Anterior cingulate cortex (tissue), 58 donors: ENCODE measurements around the gene MEAK7.

ENCODE experiments used
- DNase-seq, 58 donors: peaks; one replicate each; lab custom pipeline; 2025; lab: John Stamatoyannopoulos, UW

MEAK7 gene

DNA sequence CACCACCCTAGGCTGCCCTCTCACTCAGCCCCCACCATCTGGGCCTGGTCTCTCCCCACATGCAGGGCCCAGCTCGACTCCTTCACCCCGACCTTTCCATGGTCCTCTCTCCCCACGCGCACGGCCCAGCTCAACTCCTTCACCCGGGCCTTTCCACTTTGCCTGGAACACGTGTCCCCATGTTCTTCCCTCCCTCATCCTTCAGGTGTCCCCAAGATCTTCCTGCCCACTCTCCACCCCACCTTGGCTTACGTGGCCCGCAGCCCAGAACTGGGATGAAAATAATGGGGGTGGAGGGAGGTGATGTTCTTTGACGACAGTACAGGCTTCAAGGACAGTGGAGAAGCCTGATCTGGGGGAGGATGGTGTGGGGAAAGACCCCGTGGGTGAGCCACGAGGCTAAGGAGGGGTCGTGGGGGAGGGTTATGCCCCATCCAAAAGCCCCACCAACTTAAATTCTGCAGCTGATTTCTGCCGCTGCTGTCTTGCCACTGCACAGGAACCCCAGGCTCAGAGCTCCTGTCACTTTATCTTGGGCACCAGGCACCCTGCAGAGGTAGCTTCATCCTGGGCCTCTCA, 9.9 kb upstream of the MEAK7 start:
- DNase-seq, result no peak

DNA sequence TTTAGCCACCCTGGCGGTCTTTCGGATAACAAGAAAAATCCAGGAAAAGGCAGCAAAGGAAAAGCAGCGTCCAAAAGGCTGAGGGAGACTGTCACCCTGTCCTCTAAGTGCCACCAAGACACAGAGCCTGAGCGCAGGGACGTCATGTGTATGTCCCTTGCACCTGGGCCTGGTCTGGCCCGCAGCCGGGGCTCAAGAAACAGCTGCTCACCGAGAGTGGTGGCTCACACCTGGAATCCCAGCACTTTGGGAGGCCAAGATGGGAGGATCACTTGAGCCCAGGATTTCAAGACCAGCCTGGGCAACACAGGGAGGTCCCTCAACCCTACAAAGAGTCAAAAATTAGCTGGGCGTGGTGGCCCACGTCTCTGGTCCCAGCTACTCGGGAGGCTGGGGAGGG, 9.2 kb upstream of the MEAK7 start:
- DNase-seq, result no peak

DNA sequence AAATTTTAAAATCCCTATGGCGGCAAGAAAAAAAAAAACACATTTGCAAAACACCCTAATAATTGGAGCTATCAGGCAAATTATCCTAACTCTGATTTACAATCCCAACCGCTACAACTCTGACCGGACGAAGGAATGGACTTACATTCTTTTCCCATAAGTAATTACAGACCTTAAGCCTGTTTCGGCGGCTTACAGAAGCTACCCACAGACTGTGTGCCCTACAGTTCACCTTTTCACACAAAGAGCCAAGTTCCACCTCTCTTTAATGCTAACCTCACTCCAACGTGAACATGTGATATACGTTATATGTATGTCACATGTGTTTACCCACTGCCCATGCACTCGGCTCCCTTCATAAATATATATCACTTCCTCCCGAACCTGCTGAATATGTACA, 8.7 kb upstream of the MEAK7 start:
- no peak for DNase-seq

DNA sequence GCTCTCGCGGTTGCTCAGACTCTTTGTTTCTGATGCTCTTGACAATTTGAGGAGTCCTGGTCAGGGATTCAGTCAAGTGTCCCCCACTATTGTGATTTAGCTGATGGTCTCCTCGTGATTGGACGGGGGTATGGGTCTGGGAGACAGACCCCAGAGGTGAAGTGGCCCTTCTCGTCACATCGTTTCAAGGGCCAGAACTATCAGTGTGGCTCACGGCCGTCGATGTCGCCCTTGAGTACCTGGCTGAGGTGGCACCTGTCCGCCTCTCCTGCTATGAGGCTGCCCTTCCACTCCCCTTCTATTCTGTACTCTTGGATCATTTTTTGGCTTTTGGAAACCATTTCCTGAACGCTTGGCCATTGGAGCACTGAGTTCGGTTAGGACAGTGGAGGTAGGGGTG, 7.4 kb upstream of the MEAK7 start:
- DNase-seq, result no peak

DNA sequence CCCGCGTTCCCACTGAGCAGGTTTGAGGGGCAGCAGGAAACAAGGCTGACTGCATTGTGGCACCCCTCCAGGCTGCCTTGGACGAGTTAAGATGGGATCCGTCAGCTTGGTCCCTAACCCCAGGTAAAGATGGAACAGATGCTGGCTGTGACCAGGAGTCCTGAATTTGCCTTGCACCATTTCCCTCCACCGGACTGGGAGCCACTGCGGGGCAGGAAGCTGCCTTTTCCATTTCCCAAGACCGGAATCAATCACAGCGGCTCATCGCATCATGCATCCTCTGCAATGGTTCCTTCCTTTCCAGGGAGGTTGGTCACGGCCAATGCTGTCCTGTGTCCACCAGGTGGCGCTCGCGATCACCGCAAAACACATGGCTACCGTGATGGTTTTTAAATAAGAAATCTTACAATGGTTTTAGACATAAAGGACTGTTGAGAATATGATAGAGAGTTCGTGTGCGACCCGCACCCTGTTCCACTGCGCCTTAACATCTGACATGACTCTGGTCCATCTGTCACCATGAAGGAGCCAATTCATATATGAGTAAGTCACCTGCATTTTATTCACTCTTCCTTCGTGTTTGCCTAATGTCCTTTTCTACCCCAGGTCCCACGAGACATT, 6.8 kb upstream of the MEAK7 start:
- peak in 57 of 58 donors; percentile 25 to 91 (median 70) for DNase-seq

DNA sequence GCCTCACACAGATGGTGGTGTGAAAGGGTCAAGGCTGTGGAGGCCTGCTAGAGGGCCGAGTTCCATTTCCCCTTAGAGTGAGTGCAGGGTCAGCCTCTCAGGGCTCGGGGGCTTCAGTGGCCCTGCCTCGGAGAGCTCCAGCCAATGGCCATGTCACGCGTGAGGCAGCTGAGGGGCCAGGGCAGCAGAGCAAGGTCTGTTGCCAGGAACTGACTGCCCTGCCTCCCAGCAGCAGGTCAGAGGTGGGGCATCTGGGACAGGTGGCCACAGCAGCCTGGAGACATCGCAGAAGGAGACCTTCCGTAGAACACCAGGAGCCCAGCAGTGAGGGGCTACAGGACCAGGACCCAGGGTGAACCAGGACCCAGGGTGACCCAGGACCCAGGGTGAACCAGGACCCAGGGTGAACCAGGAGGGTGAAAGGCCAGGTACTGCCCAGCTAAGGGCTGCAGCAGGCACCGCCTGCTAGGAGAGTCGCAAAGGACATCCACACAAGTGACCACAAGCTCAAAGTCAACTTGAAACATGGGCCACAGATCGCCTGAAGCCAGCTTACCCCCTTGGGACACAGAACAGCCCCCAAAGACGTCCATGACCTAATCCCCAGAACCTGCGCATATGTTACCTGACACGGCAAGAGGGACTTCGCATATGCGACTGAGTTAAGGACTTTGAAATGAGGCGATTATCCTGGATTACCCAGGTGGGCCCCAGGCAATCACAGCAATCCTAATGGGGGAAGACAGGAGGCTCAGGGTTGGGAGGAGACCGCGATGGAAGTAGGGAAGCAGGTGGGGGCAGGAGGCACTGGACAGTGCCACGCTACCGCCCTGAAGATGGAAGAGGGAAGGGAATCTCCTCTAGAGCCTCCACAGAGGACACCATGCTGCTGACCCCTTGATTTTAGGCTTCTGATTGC, 4.8 kb upstream of the MEAK7 start:
- DNase-seq, result no peak

DNA sequence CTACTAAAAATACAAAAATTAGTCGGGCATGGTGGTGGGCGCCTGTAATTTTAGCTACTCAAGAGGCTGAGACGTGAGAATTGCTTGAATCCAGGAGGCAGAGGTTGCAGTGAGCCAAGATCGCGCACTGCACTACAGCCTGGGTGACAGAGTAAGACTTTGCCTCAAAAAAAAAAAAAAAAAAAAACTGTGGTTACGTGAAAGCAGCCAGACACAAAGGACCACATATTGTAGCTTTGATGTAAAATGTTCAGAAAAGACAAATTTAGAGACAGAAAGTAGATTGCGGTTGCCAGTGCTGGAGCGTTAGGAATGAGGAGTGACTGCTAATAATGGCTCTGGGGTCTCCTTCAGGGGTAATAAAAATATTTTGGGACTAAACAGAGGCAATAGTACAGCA, 4.0 kb upstream of the MEAK7 start:
- no peak for DNase-seq

DNA sequence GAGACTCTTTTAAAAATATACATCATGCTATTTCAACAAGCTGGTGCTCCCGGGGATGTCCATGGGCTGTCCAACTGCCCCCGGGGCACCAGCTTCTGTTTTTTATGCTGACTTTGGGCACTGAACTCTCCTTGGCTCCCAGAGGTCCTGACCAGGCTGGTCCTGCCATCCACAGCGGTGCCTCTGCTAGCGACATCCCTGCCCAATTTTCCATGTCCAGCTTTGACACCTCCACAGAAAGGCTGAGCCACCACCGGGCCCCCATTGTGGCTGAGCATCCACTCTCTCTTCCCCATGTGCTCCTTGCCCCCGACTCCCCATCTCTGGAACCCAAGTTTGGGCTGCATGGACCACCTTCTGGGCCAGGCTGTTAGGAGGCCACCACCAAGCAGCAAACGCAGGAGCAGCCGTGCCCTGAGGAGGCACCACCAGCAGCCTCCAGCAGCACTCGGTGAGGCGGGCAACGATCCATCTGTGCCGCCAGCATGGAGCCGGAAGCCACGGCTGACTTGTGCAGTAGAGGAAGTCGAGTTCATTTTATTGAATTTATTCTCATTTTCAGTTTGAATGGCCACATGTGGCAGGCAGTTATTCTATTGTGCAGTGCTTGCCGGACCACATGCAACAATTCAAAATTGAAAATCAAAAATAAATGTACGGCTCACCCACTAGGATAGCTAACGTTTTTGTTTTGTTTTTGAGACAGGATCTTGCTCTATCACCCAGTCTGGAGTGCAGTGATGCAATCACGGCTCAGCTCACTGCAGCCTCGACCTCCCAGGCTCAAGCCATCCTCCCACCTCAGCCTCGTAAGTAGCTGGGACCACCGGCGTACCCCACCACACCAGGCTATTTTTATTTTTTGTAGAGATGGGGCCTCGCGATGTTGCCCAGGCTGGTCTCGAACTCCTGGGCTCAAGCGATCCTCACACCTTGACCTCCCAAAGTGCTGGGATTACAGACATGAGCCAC, 2.8 kb upstream of the MEAK7 start:
- no peak for DNase-seq

DNA sequence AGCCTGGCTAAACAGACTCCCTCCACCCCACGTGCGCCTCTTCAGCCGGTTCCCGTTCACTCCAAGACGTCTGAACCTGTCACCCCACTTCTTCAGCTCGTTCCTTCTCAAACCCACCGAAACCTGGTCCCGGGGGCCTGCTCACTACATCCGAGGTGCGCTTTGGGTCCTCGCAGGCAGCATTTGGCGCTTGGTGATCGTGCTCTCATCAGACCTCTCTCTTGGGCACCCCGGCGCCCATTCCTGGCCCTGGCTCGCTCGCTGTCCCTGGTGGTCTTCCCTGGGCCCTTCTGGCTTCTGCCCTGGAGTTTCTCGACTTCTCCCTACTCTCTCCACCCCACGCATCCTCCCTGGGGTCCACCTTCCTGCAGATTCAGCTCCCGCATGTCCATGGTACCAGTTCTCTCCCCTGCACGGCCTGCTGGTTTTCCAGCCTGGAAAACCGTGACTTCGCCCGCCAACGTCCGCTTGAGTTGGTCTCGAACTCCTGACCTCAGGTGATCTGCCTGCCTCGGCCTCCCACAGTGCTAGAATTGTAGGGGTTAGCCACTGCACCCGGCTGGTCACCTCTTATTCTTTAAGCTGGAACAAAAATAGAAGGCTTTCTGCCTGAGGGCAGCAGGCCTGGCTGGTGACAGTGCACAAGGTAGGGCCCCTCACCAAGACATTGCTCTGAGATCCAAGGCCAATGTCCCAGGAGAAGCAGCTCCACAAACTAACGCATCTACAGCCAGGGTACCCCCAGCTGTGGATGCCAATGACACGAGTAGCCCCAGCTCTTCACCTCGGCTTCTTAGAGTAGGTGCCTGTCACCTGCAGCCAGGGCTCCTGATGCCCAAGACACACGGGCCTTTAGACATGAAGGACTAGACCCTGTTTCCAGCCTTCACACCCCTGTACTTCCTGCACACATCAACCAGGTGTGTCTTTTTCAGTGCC, 1.1 kb upstream of the MEAK7 start:
- DNase-seq, result no peak

DNA sequence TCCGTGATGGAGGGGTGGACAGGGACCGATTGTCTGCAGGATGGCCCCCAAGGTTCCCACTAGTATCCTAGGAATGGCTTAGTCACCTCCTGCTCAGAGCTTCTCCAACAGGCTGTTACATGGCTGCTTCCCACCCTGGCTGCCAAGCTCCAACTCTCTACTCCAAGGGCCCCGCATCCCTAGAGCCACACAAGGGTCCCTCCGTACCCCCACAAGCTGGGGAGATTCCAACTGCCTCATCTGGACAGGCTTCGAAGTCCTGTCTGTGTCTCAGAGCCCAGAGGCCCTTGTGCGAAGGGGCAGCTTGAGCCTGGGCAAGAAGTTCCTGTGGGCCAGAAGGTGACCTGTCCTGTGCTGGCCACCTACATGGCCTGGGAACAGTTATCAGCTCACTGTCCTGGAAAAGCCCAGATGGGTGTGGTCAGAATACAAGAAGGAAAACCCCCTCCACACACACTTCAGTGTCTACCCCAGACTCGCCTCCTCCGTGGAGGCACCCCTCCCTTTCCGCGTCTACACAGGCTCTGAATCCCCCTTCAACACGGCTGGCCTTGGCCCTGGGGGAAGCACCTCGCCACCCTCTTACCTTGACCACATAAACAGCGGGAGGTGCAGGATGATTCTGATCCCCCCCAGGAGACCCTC, 586 bp downstream of the MEAK7 start:
- DNase-seq, result no peak

DNA sequence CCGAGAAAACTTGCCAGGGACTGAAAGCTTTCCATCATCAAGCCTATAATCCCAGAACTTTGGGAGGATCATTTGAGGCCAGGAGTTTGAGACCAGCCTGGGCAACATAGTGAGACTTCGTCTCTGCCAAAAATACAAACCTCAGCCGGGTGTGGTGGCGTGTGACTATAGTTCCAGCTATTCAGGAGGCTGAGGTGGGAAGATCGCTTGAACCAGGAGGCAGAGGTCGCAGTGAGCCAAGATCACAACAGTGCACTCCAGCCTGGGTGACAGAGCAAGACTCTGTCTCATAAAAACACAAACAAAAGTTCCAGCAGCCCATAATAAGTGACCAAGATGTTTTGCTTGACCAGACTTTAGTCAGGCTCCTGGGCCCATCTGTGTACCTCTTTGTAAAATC, 1.9 kb downstream of the MEAK7 start:
- no peak for DNase-seq

DNA sequence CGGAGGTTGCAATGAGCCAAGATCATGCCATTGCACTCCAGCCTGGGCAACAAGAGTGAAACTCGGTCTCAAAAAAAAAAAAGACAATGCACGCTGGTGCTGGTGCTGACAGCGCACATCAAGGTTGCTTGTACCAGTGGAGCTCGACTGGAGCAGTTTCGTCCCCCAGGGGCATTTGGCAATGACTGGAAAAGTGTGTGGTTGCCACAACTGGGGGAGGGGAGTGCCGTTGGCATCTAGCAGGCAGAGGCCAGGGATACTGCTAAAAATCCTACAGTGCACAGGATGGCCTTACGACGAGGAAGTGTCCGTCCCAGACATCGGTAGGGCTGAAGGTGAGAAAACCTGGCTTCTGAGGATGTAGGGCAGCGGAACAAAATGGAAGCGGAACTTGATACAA, 2.4 kb downstream of the MEAK7 start:
- no peak for DNase-seq

DNA sequence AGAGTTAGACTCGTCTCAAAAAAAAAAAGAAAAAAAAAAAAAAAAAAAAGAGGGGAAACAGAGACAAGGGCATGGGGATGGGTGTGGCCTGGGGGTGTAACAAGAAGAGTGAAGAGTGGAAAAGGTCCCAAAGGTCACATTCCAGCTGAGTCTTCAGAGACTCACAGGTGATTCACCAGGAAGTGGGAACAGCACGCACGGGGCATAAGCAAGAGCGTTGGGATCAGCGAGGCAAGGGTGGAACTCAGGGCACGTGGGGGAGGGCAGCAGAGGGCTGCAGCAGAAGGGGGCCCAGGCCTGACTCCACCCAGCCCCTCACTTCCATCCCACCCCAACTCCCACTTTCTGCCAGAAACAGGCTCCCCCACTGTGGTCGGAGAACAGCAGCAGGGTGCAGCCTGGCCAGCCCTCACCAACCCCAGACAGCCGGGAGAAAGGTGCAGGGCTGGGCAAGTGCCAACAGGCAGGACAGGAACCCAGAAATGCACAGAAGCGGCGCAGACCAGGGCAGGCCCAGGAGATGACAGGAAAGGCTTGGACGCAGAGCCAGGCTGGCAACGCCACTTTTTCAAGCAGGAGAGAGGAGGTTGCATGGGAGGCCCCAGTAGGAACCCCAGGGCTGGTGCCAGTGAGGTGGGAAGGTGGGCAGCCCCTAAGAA, 3.3 kb downstream of the MEAK7 start:
- DNase-seq, result no peak

DNA sequence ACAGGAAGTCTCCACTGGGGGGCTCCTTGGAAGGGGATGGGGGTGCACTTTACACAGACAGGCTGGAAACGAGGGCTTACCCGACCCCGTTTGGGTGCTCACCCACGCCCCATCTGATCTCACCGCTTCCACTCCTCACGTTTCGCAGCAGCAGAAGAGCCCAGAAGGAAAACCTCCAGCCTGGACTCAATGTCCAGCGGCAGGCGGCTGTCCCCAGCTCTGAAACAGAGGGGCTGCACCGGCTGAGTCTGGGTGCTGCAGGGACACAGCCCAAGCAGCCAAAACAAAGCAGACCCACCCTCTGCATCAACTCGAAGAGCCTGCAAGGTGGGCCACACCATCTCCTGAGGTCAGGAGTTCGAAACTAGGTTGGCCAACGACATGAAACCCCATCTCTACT, 3.9 kb downstream of the MEAK7 start:
- DNase-seq, result no peak

DNA sequence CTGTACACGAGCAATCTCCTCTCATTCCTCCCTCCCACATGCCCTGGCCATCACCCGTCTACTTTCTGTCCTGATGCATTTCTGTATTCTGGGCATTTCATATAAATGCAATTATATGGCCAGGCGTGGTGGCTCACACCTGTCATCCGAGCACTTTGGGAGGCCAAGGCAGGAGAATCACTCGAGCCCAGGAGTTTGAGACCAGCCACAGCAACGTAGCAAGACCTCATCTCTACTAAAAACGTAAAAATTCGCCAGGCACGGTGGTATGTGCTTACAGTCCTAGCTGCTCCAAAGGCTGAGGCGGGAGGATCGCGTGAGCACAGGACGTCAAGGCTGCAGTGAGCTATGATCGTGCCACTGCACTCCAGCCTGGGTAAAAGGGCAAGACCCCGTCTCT, 4.8 kb downstream of the MEAK7 start:
- no peak for DNase-seq

DNA sequence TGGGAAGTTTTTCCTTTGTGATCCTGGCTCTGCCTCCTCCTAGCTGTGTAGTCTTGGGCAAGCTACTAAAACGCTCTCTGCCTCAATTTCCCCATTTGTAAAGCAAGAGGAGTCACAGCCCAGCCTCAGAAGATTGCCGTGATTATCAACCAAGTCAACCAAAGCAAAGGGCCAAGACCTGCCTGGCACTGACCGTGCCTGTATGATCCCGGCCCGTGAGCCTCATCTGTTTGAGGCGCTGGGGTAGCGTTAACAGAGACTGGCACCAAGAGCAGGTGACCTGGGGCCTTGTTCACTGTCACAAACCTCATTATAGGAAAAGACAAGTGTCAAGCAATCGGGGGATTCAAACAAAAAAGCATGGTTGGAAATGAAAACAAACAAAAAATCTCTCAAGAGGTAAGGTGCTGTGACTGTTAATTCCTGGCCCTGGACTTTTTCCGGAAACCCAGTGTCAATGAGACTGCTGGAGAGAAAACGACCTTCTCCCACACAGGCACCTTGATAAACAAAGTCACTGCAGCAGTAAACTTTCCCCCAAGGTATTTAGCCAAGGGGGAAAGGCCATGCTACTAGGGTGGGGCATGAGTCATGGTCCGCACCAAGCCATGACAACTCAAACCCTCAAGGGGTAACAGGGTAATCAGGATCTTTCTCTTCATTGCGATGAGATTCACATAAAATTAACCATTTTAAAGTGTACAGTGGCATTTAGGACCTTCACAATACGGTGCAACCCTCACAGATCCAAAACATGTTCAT, 5.4 kb downstream of the MEAK7 start:
- no peak for DNase-seq

DNA sequence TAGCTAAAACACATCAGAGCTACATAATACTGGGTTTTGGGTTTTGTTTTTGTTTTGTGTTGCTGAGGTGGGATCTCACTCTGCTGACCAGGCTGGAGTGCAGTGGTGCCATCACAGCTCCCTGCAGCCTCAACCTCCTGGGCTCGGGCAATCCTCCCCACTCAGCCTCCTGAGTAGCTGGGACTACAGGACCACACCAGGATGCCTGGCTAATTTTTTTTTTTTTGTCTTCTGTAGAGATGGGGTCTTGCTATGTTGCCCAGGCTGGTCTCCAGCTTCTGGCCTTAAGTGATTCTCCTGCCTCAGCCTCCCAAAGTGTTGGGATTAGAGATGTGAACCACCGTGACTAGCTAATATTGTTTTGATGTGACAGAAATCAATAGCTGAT, 6.2 kb downstream of the MEAK7 start:
- no peak for DNase-seq
